HL-60/S4 treated with retinoic acid at 250 ng/mL for 4 days and 3 days (cell line): Measurements from ENCODE around the gene TAF11L7.
"Not testable (repeated sequence)": the region's sequence is repeated elsewhere in the genome, so short reads cannot be mapped to it uniquely, and the experiment has no call there.

Source experiments
- in situ Hi-C: fragments of 300-500 bp; cut with MboI; formaldehyde crosslinking; loops from 2 replicates; pipeline ENCODE4 v1.7.0; 2022; ENCODE audit warnings: low sequenced_read_pairs

The TAF11L7 gene

GRCh38 chr5:17585658-17586057 is at the start of gene TAF11L7:
Gene TAF11L7, minus strand, starts transcription at chr5:17585758.
- in situ Hi-C loops, result not testable (repeated sequence)

- in situ Hi-C loops, result no loop called here
Observed at GRCh38 chr5:17634160-17634559, 48.6 kb upstream of the TAF11L7 start, which contains the start of gene TAF11L14. Gene TAF11L14, plus strand, starts transcription at chr5:17634460.

- in situ Hi-C loops, result not testable (repeated sequence)
Observed at GRCh38 chr5:17631788-17632187, 46.2 kb upstream of the TAF11L7 start, which contains the start of gene TAF11L13. Gene TAF11L13, plus strand, starts transcription at chr5:17632088.

DNA sequence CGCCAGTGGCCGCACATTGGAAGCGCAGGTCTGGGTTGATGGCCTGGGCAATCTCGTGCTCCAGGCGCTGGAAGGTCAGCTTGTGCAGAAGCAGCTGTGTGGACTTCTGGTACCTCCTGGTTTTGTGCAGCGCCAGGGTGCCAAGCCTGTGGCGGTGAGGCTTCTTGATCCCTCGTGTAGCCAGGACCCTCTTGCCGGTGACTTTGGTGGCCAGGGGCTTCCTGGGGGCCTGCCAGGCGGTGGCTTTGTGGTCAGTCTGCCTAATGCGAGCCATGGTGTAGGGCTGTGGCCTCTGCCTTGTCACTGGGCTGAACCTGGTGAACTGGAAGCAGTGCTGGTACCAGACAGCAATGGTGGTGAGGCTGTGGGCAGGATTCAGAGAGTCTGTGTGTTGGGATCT is 40.1 kb upstream of the TAF11L7 start:
- in situ Hi-C loops, result no loop called here

- in situ Hi-C loops, result no loop called here
Observed at GRCh38 chr5:17620627-17621026, 35.1 kb upstream of the TAF11L7 start.

DNA sequence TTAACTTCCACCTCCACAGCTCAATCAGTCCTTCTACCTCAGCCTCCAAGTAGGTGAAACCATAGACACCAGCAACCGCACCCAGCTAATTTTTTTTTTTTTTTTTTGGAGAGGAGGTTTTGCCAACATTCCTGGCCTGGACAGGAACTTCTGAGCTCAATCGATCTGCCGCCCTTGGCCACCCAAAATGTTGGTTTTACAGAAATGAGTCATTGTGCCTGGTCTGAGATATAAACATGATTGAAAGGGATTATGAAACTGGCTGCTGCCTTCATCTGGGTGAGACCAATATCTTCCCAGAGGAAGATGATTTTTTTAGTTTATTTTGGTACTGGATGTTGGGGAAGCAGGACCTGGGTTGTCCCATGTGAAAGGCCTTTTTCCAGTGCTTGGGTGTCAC is 33.8 kb upstream of the TAF11L7 start:
- in situ Hi-C loops, result no loop called here

DNA sequence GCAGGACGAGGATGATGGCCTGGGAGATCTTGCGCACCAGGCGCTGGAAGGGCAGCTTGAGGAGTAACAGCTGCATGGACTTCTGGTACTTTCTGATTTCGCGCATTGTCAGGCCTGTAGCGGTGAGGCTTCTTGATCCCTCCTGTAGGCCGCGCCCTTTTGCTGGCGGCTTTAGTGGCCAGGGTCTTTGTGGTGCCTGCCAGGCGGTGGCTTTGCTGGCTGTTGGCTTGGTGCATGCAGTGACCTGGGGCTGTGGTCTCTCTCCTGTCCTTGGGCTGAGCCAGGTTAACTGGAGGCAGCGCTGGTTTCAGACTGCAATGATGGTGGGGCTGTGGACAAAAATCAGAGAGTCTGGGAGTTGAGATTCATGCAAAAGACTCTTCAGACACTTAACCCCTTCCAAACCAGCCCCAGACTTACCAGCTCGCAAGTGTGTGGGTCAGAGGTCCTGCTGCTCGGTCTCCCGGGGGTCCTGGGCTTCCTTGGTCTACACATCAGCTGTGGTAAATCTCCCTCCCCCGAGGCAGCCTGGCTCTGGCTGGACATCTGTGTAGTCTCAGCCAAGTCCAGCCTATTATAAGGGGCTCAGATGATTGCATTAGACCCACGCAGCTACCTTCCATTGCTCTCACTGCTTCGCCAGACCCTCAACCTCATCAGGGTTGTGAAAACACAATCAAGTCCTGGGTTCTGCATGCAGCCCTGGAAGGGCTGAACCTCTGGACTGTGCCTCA is 29.5 kb upstream of the TAF11L7 start:
- in situ Hi-C loops, result no loop called here

DNA sequence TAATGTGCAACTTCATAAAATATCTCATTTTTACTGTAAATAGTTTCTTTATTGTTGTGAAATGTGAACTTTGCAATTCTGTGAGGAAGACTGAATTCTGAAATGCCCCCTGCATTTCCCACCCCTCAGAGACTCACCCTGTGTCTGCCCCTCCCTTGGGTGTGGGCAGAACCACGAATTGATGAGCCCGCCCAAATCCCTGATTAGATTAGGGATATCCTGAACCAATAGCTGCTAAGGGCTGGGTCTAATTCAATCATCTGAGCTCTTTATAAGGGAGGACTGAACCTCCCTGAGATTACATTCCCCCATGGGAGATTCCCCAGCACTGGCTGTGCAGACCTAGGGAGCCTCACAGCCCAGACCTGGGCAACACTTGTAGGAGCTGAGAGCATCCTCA is 24.5 kb upstream of the TAF11L7 start, which contains the start of gene TAF11L12:
Gene TAF11L12, plus strand, starts transcription at position 301 of the 400 bp plus-strand sequence.
- in situ Hi-C loops, result not testable (repeated sequence)

GRCh38 chr5:17607461-17607860 is 21.9 kb upstream of the TAF11L7 start:
- in situ Hi-C loops, result not testable (repeated sequence)

- in situ Hi-C loops, result no loop called here
Observed at GRCh38 chr5:17604951-17605350, 19.4 kb upstream of the TAF11L7 start.

DNA sequence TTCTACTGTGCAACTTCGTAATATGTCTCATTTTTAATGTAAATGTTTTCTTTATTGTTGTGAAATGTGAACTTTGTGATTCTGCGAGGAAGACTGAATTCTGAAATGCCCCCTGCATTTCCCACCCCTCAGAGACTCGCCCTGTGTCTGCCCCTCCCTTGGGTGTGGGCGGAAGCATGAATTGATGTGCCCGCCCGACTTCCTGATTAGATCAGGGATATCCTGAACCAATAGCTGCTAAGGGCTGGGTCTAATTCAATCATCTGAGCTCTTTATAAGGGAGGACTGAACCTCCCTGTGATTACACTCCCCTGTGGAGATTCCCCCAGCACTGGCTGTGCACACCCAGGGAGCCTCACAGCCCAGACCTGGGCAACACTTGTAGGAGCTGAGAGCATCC is 18.3 kb upstream of the TAF11L7 start, which contains the start of gene TAF11L11:
Gene TAF11L11, plus strand, starts transcription at position 304 of the 400 bp plus-strand sequence.
- in situ Hi-C loops, result not testable (repeated sequence)

DNA sequence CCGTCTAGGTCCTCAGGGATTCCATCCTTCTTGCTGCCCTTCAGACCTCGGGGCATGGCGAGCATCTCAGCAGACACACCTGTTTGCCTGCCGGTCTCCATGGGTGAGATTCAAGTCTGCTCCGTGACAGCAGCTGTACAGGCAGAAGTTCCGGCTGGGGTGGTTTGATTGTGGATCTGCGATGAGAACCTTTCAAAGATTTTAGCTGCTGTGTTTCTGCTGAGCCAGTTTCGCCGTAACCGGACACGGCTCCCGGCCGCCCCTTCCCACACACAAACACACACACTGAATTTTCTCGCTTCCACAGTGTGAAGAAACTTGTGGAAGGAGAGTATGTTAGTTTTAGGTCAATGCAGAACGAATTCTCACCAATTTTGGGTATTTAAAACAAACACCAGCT is 12.2 kb upstream of the TAF11L7 start, which contains the start of gene TAF11L10:
Gene TAF11L10, minus strand, starts transcription at position 101 of the 400 bp plus-strand sequence.
- in situ Hi-C loops, result not testable (repeated sequence)

- in situ Hi-C loops, result not testable (repeated sequence)
Observed at GRCh38 chr5:17594255-17594654, 8.7 kb upstream of the TAF11L7 start, which contains the start of gene TAF11L9. Gene TAF11L9, minus strand, starts transcription at chr5:17594394.

DNA sequence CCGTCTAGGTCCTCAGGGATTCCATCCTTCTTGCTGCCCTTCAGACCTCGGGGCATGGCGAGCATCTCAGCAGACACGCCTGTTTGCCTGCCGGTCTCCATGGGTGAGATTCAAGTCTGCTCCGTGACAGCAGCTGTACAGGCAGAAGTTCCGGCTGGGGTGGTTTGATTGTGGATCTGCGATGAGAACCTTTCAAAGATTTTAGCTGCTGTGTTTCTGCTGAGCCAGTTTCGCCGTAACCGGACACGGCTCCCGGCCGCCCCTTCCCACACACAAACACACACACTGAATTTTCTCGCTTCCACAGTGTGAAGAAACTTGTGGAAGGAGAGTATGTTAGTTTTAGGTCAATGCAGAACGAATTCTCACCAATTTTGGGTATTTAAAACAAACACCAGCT is 5.3 kb upstream of the TAF11L7 start, which contains the start of gene TAF11L8:
Gene TAF11L8, minus strand, starts transcription at position 101 of the 400 bp plus-strand sequence.
- in situ Hi-C loops, result not testable (repeated sequence)
